ENCODE measurements around the gene CDC37. TPM values are rescaled to one million over a fixed set of nuclear protein-coding genes. Genes with fewer than 3 reads are reported as not detected.
A peak's percentile ranks its signal among the peaks of the same experiment; 100 is the strongest.

Gene CDC37
- polyA plus RNA-seq, 1 donor from 2014 or later = 78.8 TPM

DNA sequence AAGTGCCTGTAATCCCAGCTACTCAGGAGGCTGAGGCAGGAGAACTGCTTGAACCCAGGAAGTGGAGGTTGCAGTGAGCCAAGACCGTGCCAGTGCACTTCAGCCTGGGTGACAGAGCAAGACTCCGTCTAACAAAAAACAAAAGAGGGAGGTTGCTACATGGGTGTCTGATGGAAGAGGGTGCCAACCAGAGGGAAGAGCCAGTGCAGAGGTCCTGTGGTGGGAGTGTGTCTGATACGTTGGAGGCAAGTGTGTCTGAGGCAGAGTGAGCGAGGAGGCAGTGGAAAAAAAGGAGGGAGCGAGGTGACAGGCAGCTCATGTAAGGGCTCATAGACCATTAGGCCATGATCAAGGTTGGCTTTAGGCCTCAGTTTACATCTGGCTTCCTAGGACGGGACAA lies 23.8 kb upstream of the CDC37 start:
- Mint-ChIP-seq H3K9me3 (peaks cover 0 to 4% (median 0%) of the 10 kb centered on the region in 3 donors), H3K4me1 (peaks cover 28 to 44% (median 43%) of the 10 kb centered on the region in 3 donors), H3K4me3 (peak overlapping the region in 3 of 4 donors; percentile 6 to 87 (median 70)), H3K27ac (peak overlapping the region; percentile 71 to 100 (median 91)), H3K27me3 (peaks cover 48% of the 10 kb centered on the region), H3K36me3 (no peaks in the 10 kb centered on the region)

DNA sequence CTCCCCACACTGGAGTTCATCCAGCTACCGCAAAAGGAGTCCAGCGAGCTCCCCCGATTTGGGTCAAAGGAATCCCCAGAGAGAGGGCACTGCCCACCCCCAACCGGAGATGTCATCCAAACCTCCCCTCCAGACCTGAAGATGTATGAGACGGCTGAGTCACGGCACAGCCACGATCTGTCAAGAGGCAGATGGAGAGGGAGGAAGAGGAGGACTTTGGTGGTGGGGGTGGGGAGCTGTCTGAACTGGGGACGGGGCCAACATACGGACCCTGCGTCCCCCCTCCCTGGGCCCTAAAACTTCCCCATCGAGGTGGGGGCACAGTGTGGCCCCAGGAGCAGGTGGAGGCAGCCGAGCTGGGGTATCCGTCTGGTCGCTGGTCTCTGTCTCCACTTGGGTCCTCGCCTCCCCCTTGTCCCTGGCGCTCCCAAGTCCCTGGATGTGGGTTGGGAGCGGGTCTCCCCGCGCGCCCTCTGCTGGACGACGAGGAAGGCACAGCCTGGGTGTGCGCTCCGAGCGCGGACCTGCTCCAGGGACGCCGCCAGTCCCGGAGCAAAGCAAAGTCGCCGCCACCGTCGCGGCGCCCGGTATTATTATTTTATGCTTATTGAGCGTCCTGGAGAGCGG lies 20.8 kb upstream of the CDC37 start:
- Mint-ChIP-seq H3K4me3 (peak overlapping the region; percentile 79 to 96 (median 86)), H3K27ac (peak overlapping the region; percentile 86 to 96 (median 91)), H3K9me3 (peaks cover 0 to 2% (median 0%) of the 10 kb centered on the region in 3 donors), H3K4me1 (peaks cover 26 to 49% (median 39%) of the 10 kb centered on the region in 3 donors), H3K36me3 (no peaks in the 10 kb centered on the region), H3K27me3 (peaks cover 54% of the 10 kb centered on the region)

DNA sequence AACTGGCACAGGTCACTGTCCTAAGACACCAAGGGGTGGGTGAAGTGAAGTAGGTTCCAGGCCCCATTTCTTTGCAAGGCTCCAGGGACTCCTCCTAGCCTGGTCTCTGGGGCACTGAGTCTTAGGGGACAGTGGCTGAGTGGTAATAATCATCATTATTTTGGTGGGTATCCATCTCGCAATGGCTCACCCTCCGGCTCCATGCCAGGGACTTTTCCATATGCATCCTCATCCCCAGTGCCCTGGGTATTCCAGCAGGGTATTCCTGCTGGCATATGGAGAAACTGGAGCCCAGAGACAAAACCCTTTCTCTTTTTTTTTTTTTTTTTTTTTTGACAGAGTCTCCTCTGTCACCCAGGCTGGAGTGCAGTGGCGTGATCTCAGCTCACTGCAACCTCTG lies 19.5 kb upstream of the CDC37 start:
- peaks cover 53% of the 10 kb centered on the region for H3K27me3 Mint-ChIP-seq
- peaks cover 0 to 2% (median 0%) of the 10 kb centered on the region in 3 donors for H3K9me3 Mint-ChIP-seq
- peaks cover 18 to 43% (median 35%) of the 10 kb centered on the region in 3 donors for H3K4me1 Mint-ChIP-seq
- no peak overlapping the region for H3K4me3 Mint-ChIP-seq
- no peaks in the 10 kb centered on the region for H3K36me3 Mint-ChIP-seq
- peak overlapping the region in 1 of 3 donors; percentile 71 for H3K27ac Mint-ChIP-seq

DNA sequence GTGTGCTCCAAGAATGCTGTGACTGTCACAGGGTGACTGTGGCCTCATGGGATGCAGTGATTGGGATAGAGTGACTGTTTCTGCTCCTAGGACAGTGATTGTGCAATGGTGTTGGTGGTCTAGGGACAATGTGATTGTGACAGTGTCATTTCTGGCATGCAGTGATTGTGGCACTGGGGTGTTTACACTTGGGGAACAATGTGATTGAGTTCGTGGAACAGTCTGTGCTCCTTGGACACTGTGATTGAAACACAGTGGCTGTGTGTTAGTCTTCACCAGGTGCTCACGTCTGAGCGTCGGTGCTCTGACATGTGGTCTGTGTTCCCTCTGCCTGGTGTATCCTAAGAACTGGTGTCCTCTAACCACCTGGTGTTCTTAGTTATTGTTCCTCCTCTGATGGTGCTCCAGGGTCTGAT lies 18.7 kb upstream of the CDC37 start:
- H3K36me3 Mint-ChIP-seq = no peaks in the 10 kb centered on the region
- peaks cover 18 to 35% (median 31%) of the 10 kb centered on the region in 3 donors for H3K4me1 Mint-ChIP-seq
- peak overlapping the region; percentile 1 to 71 (median 6) for H3K27ac Mint-ChIP-seq
- H3K9me3 Mint-ChIP-seq = peaks cover 0 to 2% (median 0%) of the 10 kb centered on the region in 3 donors
- H3K27me3 Mint-ChIP-seq = peaks cover 53% of the 10 kb centered on the region
- H3K4me3 Mint-ChIP-seq = peak overlapping the region in 1 of 4 donors; percentile 56

DNA sequence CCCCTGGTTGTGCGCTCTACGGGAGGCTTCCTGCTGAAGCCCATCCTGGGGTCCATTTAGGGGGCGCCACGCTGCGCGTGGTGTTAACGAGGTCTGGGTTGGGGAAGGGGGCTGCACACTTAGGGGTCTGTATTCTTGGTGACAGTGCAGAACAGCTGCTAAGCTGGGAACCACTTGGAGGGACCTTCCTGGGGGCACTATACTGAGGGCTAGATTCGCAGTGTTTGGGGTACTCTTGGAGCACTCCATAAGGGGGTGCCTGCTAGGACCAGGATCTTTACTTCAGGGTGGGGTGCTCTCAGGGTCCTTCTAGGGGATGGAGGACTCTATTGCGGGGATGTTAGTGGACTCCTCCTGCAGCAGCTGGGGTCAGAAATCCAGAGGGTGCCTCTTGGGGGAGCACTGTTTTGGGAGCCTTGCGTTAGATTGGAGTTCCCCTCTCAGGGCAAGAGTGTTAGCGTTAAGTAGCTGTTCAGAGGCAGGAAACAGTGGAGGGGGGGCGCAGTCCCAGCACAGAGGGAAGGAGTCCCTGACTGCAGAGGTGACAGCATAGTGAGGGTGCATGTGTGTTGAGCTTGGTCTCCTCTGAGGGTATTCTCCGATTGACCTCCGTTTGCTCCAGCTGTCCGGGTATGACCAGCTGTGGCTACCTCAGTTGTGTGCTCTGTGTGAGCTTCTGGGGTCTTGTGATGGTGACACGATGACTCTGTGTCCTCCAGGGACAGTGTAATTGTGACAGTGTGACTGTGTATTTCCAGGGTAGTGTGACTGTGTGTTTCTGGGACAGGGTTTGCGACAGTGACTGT lies 18.1 kb upstream of the CDC37 start:
- Mint-ChIP-seq H3K27ac (peak overlapping the region; percentile 1 to 71 (median 26)), H3K36me3 (peaks cover 3% of the 10 kb centered on the region), H3K4me1 (peaks cover 18 to 38% (median 36%) of the 10 kb centered on the region in 3 donors), H3K9me3 (peaks cover 0 to 5% (median 0%) of the 10 kb centered on the region in 3 donors), H3K27me3 (peaks cover 55% of the 10 kb centered on the region), H3K4me3 (peak overlapping the region in 3 of 4 donors; percentile 56 to 84 (median 83))

DNA sequence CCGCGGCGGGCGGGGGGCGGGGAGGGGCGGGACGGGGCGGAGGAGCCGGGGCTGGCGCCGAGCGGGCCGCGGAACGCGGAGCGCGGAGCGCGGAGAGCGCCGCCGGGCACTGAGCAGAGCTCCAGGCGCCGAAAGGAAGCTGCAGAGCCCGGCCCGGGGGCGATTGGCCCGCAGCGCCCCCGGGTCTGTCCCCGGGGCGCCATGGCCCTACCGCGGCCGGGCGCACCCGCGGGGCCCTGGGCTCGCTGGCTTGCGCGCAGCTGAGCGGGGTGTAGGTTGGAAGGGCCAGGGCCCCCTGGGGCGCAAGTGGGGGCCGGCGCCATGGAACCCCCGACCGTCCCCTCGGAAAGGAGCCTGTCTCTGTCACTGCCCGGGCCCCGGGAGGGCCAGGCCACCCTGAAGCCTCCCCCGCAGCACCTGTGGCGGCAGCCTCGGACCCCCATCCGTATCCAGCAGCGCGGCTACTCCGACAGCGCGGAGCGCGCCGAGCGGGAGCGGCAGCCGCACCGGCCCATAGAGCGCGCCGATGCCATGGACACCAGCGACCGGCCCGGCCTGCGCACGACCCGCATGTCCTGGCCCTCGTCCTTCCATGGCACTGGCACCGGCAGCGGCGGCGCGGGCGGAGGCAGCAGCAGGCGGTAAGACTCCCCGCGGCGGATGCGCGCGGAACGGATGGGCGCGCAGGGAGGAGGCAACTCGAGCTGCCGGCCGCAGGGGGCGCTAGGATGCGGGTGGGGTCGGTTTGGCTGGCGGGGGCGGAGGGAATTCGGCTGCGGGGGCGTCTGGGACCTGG lies 17.3 kb upstream of the CDC37 start, which contains the start of gene PDE4A:
Gene PDE4A (plus strand): TSS at position 95 of the 796 bp plus-strand sequence. CDS start 227 bp downstream, at position 322.
- H3K4me3 Mint-ChIP-seq = peak within 1 kb of the TSS; percentile 56 to 91 (median 85)
- peaks cover 3% of the 10 kb centered on the region for H3K36me3 Mint-ChIP-seq
- H3K9me3 Mint-ChIP-seq = peaks cover 0 to 5% (median 0%) of the 10 kb centered on the region in 3 donors
- peaks cover 21 to 42% (median 35%) of the 10 kb centered on the region in 3 donors for H3K4me1 Mint-ChIP-seq
- H3K27me3 Mint-ChIP-seq = peaks cover 55% of the 10 kb centered on the region
- peak within 1 kb of the TSS; percentile 88 to 97 (median 96) for H3K27ac Mint-ChIP-seq

DNA sequence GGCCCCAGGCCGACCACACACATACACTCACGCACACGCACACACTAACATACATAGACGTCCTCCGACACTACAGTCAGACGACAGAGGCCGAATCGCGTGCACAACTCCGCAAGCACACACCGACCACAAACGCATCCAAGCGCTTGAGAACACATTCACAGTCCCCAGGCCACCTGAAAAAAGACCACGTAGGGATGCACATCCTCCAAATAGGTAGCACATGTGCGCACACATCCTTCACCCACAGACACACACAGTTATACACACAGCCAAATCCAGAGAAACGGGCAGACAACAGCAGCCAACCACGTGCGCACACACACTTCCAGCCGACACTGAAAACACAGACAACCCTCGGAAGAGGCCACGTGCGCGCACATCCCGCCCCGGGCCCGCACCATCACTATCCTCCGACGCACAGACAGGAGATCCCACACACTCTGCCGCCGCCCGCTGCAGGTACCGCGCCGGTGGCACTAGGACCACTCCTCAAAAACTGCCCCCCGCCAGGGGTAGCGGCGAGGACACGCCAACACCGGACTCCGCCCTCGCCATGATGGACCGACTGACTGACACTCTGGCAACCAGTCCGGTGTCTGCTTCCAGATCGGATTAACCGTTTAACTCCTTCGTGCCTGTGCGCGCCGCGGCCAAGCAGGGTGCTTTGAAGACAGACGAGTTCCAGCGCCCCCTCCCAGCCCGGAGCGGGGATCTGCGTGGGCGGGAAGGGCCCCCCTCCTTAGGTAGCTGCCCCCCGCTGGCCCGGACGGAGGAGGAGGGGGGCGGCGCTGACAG lies 16.5 kb upstream of the CDC37 start:
- Mint-ChIP-seq H3K4me3 (peak overlapping the region; percentile 51 to 91 (median 85)), H3K4me1 (peaks cover 13 to 38% (median 30%) of the 10 kb centered on the region in 3 donors), H3K27ac (peak overlapping the region; percentile 88 to 97 (median 96)), H3K27me3 (peaks cover 49% of the 10 kb centered on the region), H3K9me3 (peaks cover 0 to 5% (median 0%) of the 10 kb centered on the region in 3 donors), H3K36me3 (peaks cover 3% of the 10 kb centered on the region)

DNA sequence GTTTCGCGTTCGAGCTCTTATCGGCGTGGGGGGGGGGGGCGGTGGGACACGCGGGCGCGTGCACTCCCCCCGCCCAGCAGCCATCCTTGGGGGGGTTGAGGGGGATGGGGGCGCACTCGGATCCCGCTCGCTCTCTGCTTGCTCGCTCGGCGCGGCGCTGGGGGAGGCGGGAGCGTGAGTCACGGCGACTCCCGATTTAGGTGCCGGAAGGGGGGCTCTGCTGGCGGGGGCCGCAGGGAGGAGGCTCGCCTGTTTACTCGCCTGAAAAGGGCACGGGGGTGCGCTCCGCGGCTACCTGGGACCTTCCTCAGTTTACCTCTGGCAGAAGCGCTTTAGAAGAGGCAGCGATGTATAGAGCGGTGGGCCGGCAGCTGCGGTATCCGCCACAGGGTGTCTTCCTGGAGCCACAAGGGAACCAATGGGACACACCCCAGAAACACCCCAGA lies 15.9 kb upstream of the CDC37 start:
- Mint-ChIP-seq H3K4me3 (peak overlapping the region; percentile 51 to 91 (median 85)), H3K9me3 (peaks cover 0 to 5% (median 0%) of the 10 kb centered on the region in 3 donors), H3K27ac (peak overlapping the region; percentile 88 to 97 (median 96)), H3K36me3 (peaks cover 3% of the 10 kb centered on the region), H3K4me1 (peaks cover 13 to 35% (median 30%) of the 10 kb centered on the region in 3 donors), H3K27me3 (peaks cover 46% of the 10 kb centered on the region)

DNA sequence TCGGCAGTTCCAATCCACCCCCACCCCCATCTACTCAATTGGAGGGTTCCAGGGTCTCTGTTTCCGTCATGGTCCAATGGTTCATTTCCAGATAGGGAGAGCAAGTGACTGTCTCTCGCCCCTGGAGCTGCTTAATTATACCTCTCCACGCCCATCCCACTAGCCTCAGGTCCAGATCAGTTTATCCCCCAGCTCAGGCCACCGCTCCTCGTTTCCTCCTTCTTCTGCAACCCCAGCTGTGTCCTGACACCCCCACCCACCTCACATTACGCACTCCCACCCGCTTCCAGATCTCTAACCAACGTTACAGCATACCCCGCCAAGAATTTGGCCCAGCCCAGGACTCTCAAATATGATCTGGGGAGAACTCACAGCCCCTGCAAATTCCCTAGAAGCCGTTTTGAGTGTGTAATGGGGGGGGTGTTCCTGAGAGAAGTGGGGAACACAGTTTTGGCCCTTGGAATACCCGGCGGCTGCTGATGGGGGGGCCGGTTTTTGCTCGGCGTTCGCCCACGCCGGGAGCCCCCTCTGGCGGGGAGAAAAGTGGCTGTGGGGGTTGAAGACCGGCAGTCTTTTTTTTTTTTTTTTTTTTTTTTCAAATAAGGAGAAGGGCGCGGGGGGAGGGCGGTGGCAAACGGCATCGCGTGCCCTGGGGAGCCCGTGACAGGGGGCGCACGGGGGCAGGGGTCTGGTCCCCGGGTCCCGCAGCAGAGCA lies 15.3 kb upstream of the CDC37 start:
- peak overlapping the region; percentile 23 to 97 (median 84) for H3K27ac Mint-ChIP-seq
- H3K4me3 Mint-ChIP-seq = peak overlapping the region; percentile 28 to 56 (median 46)
- peaks cover 0 to 5% (median 0%) of the 10 kb centered on the region in 3 donors for H3K9me3 Mint-ChIP-seq
- peaks cover 42% of the 10 kb centered on the region for H3K27me3 Mint-ChIP-seq
- H3K36me3 Mint-ChIP-seq = peaks cover 3% of the 10 kb centered on the region
- H3K4me1 Mint-ChIP-seq = peaks cover 12 to 31% (median 26%) of the 10 kb centered on the region in 3 donors

DNA sequence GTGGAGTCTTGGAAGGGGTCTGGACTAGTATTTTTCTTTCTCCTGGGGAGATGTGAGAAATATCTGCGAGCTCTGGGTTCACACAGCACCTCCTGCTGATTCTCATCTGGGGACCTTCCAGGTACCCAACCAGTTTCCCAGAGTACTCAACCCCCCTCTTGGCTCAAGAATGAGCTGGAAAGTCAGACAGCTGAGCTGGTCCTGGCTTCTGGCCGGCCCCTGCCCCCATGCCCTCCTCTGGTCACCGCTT lies 14.8 kb upstream of the CDC37 start:
- Mint-ChIP-seq H3K27me3 (peaks cover 37% of the 10 kb centered on the region), H3K27ac (peak overlapping the region; percentile 23 to 97 (median 84)), H3K36me3 (peaks cover 3% of the 10 kb centered on the region), H3K4me3 (peak overlapping the region; percentile 28 to 56 (median 46)), H3K9me3 (peaks cover 0 to 5% (median 0%) of the 10 kb centered on the region in 3 donors), H3K4me1 (peaks cover 8 to 27% (median 24%) of the 10 kb centered on the region in 3 donors)

DNA sequence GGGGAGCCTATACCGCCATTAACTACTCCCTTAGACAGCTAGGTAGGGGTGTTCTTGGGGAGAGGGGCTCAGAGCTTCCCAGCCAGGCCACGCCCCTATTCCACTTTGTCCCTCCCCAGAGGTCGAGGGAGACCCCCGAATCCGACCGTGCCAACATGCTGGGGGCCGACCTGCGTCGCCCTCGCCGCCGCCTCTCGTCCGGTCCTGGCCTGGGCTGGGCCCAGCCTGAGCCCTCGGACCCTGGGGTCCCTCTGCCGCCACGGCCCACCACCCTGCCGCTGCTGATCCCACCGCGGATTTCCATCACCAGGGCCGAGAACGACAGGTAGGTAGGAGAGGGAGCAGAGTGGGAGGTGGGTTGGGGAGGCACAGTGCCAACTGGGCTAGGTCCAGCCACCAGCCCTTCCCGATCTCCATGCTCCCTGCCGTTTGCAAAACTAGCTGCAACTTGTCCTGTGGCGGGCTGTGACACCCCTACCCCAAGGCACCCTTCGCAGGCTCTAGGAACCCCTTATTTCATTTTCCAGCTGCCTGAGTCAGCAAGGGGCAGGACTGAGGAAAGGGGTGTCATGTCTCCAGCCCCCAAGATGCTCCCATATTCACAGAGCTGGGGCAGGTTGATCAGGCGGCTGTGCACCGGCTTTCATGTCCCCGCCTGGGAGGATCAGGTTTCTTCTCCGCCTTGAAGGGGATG lies 14.3 kb upstream of the CDC37 start:
- H3K9me3 Mint-ChIP-seq = peaks cover 0 to 5% (median 0%) of the 10 kb centered on the region in 3 donors
- H3K36me3 Mint-ChIP-seq = peaks cover 3% of the 10 kb centered on the region
- peaks cover 8 to 27% (median 25%) of the 10 kb centered on the region in 3 donors for H3K4me1 Mint-ChIP-seq
- peak overlapping the region in 2 of 3 donors; percentile 84 to 98 for H3K27ac Mint-ChIP-seq
- H3K4me3 Mint-ChIP-seq = peak overlapping the region in 3 of 4 donors; percentile 40 to 91 (median 75)
- H3K27me3 Mint-ChIP-seq = peaks cover 37% of the 10 kb centered on the region

DNA sequence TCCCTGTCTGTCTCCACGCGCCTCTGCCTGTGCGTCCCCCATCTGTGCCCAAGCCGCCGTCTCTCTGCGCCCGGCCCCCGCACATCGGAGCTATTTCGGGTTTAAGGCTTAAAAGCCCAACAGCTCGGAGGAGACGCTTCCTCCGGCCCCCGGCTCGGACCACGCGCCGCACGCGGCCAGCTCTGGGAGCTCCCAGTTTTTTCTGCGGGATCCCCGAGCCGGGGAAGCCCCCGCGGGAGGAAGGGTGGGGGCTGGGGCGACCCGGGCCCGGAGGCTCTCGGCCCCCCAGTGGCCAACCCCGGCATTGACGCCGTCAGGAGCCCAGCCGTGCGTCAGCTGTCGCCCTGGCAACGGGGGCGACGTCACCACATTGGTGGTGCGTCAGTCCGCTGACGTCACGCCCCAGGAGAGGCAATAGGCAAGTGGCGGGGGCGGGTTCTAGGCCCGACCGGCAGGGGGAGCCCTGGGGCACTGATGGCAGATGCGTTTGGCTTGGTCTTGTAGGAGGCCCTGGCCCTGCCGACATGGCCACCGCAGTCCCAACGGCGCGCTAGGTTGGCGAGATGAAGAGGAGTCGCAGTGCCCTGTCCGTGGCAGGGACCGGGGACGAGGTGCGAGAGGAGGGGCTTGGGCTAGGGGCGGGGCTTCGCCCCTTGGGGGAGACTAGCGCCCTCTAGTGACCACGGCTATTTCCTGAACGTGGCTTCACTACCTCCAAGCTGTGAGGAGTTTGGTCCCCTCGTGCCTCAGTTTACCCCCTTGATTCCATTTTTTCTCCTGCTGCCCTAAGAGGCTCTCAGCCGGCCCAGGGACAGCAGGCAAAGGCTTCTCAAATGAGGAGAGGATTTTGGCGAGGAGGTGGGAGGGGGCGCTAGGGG lies 13.3 kb upstream of the CDC37 start:
- peaks cover 0 to 5% (median 0%) of the 10 kb centered on the region in 3 donors for H3K9me3 Mint-ChIP-seq
- H3K4me3 Mint-ChIP-seq = peak overlapping the region; percentile 64 to 91 (median 75)
- H3K27ac Mint-ChIP-seq = peak overlapping the region; percentile 84 to 98 (median 97)
- H3K4me1 Mint-ChIP-seq = peaks cover 15 to 31% (median 30%) of the 10 kb centered on the region in 3 donors
- peaks cover 28% of the 10 kb centered on the region for H3K27me3 Mint-ChIP-seq
- peaks cover 3% of the 10 kb centered on the region for H3K36me3 Mint-ChIP-seq
